K562 (cell line): Measurements from ENCODE around the gene COMMD4. TPM values are rescaled to one million over a fixed set of nuclear protein-coding genes. Genes with fewer than 3 reads are reported as not detected.

ENCODE experiments used
- ARID1B ChIP-seq: fragments of 450-650 bp; IDR thresholded peaks from 2 replicates; pipeline ENCODE4 v1.6.1; 2016; ENCODE audit warnings: antibody characterized with exemption, mild to moderate bottlenecking, inconsistent platforms
- ATF6 ChIP-seq: sonication (generic); formaldehyde crosslinking; IDR thresholded peaks from 2 replicates; pipeline ENCODE4 v1.4.0; 2020; ENCODE audit warnings: mild to moderate bottlenecking, missing genetic modification reagents
- GTF2F1 ChIP-seq: IDR thresholded peaks from 2 replicates; pipeline ENCODE4 v1.6.1; 2011; ENCODE audit warnings: low read depth, low read length, improper control_type of control experiment
- IRF1 ChIP-seq: sonication (generic); formaldehyde crosslinking; IDR thresholded peaks from 2 replicates; pipeline ENCODE4 v1.8.0; 2022; ENCODE audit warnings: missing genetic modification reagents, mild to moderate bottlenecking, borderline replicate concordance
- MBD1 ChIP-seq: fragments of 250-450 bp; sonication (Bioruptor Pico); IDR thresholded peaks from 2 replicates; pipeline ENCODE4 v1.8.0; 2022; ENCODE audit warnings: inconsistent platforms
- MXD1 ChIP-seq: fragments of 250-450 bp; sonication (Bioruptor Pico); IDR thresholded peaks from 2 replicates; pipeline ENCODE4 v1.8.0; 2021; ENCODE audit warnings: borderline replicate concordance, mild to moderate bottlenecking, moderate library complexity; ENCODE audit not compliant: poor library complexity, severe bottlenecking
- POLR2A ChIP-seq: fragments of 450-650 bp; conservative IDR thresholded peaks from 2 replicates; pipeline ENCODE4 v1.6.1; 2016
- TOE1 ChIP-seq, 2 experiments: fragments of 450-650 bp in 1 of 2; sonication (generic) in 1 of 2; formaldehyde crosslinking in 1 of 2; IDR thresholded peaks; 2 replicates each; pipeline versions ENCODE4 v1.7.1 to v1.8.0; 2016 to 2022; ENCODE audit warnings: borderline replicate concordance in 2 of 2, mild to moderate bottlenecking in 2 of 2, antibody characterized with exemption in 1 of 2, inconsistent platforms in 1 of 2, low read depth in 1 of 2, missing genetic modification reagents in 1 of 2, moderate library complexity in 1 of 2
- polyA plus RNA-seq, 8 experiments: library from polyadenylated mRNA; depleted of rRNA in 4 of 8; stranded (reverse) in 5 of 8; unstranded in 3 of 8; fragments of >200 nt; fragmentation: Nextera tagmentation in 2 of 8; fragmentation: Illumina TruSeq in 1 of 8; extraction: Ambion mirVana in 2 of 8; extraction: Trizol in 1 of 8; gene quantifications; 2 replicates each; pipeline versions ENCODE4 v1.2.1 to v1.2.3, GENCODE V29; 2011 to 2014; ENCODE audit warnings: inconsistent platforms in 1 of 8, missing spikeins in 1 of 8
- total RNA-seq, 7 experiments: library from RNA; depleted of rRNA in 6 of 7; stranded (reverse); fragments of >200 nt in 6 of 7; fragmentation: Illumina TruSeq in 2 of 7; extraction: Trizol in 2 of 7; gene quantifications; 2 replicates each; pipeline versions ENCODE4 v1.2.1 to v1.2.3, GENCODE V29; 2011 to 2021; ENCODE audit warnings: low replicate concordance in 1 of 7
- TF ChIP-seq, protein P1 (sequence below), 3 experiments: fragments of 200-800 bp in 1 of 3; sonication (Bioruptor generic) in 1 of 3; sonication (generic) in 1 of 3; formaldehyde crosslinking in 1 of 3; IDR thresholded peaks; 2 replicates each; pipeline versions ENCODE4 v1.6.1 to v1.8.0; 2016 to 2022; ENCODE audit warnings: mild to moderate bottlenecking in 2 of 3, missing compliant biosample characterization in 2 of 3, missing genetic modification characterization in 2 of 3, missing genetic modification reagents in 1 of 3
- TF ChIP-seq, protein P2 (sequence below), 2 experiments: fragments of 450-650 bp; formaldehyde crosslinking in 1 of 2; IDR thresholded peaks; 2 replicates each; pipeline versions ENCODE4 v1.4.0 to v1.6.1; 2014 to 2020; ENCODE audit warnings: mild to moderate bottlenecking in 2 of 2, borderline replicate concordance in 1 of 2, low read depth in 1 of 2

Gene COMMD4
- total and polyA plus RNA-seq, 9 of the 15 experiments (the other 6 are each of a cell fraction or from before 2014, with no cell fraction given) = 20.4 to 140 (median 63.9) TPM

GRCh38 chr15:75335705-75336355, at the start of gene COMMD4 (continued):
- TF ChIP-seq MBD1 (no peak), ATF6 (CRISPR knock-in tag) (no peak), ARID1B (0 out of 2 replicates have a peak, but pooled peaks have one; percentile 21), TOE1 (IDR thresholded peaks at IDR 0.05; ENCODE audit: borderline replicate concordance) (peak; percentile 100), TOE1 (CRISPR knock-in tag; IDR thresholded peaks at IDR 0.05; ENCODE audit: borderline replicate concordance, low read depth) (no peak), POLR2A (peak; percentile 85), MXD1 (CRISPR knock-in tag) (no peak), IRF1 (CRISPR knock-in tag) (no peak), GTF2F1 (no peak)
- TF ChIP-seq, protein P1, sequence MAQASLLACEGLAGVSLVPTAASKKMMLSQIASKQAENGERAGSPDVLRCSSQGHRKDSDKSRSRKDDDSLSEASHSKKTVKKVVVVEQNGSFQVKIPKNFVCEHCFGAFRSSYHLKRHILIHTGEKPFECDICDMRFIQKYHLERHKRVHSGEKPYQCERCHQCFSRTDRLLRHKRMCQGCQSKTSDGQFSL (CRISPR knock-in tag; IDR thresholded peaks at IDR 0.05) = no peak
- TF ChIP-seq, protein P1 (tag; IDR thresholded peaks at IDR 0.05) = no peak
- TF ChIP-seq, protein P2, sequence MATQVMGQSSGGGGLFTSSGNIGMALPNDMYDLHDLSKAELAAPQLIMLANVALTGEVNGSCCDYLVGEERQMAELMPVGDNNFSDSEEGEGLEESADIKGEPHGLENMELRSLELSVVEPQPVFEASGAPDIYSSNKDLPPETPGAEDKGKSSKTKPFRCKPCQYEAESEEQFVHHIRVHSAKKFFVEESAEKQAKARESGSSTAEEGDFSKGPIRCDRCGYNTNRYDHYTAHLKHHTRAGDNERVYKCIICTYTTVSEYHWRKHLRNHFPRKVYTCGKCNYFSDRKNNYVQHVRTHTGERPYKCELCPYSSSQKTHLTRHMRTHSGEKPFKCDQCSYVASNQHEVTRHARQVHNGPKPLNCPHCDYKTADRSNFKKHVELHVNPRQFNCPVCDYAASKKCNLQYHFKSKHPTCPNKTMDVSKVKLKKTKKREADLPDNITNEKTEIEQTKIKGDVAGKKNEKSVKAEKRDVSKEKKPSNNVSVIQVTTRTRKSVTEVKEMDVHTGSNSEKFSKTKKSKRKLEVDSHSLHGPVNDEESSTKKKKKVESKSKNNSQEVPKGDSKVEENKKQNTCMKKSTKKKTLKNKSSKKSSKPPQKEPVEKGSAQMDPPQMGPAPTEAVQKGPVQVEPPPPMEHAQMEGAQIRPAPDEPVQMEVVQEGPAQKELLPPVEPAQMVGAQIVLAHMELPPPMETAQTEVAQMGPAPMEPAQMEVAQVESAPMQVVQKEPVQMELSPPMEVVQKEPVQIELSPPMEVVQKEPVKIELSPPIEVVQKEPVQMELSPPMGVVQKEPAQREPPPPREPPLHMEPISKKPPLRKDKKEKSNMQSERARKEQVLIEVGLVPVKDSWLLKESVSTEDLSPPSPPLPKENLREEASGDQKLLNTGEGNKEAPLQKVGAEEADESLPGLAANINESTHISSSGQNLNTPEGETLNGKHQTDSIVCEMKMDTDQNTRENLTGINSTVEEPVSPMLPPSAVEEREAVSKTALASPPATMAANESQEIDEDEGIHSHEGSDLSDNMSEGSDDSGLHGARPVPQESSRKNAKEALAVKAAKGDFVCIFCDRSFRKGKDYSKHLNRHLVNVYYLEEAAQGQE (IDR thresholded peaks at IDR 0.05; ENCODE audit: borderline replicate concordance) = peak; percentile 92
- TF ChIP-seq, protein P2 (CRISPR knock-in tag; IDR thresholded peaks at IDR 0.05; ENCODE audit: low read depth) = peak; percentile 16; the same call in 1 of the 2 replicates
